Left cardiac atrium (tissue), 4 donors: ENCODE results near the gene OPCML. TPM values are rescaled to one million over a fixed set of nuclear protein-coding genes. Genes with fewer than 3 reads are reported as not detected.
A peak's percentile ranks its signal among the peaks of the same experiment; 100 is the strongest.

ENCODE experiments used
- ATAC-seq, 2 donors: fragments of 200-7000 bp; cut with Tn5 transposase; one replicate each; pipeline ENCODE4 v1.9.1; 2020; ENCODE audit warnings: mild to moderate bottlenecking in 2 of 2, moderate library complexity in 2 of 2
- DNase-seq: peaks from one replicate; pipeline ENCODE4 v3.0.0-alpha.2; 2020
- intact Hi-C, 2 donors: fragments of 100-400 bp; cut with DNase I; formaldehyde crosslinking; loops; one replicate each; pipeline versions ENCODE4 v1.14.1 to v1.15.1; 2022 to 2023
- total RNA-seq, 2 donors: library from RNA; stranded (reverse); fragmentation: NEBNext Ultra II Directional; extraction: Animal tissue kit (Norgen Biotek cat#: 25700); gene quantifications; one replicate each; pipeline ENCODE4 v1.2.1, GENCODE V29; 2021
- donor health status: DM: no; HTN: yes; CAD: no.
- donor health status: DM: no; HTN: yes; CAD: no; lungs with severe emphysema.
- donor health status: DM: yes; HTN: yes; CAD: no.
- donor health status: Dilated cardiomyopathy.

The OPCML gene
- total RNA-seq, 2 donors from 2014 or later = 0.76 TPM; not detected in 1

- ATAC-seq (no peak), DNase-seq (no peak)
- intact Hi-C loops = no loop called here
Measured at GRCh38 chr11:132670921-132671675, 861.2 kb downstream of the OPCML start.

- ATAC-seq (no peak), DNase-seq (no peak)
- intact Hi-C loops = no loop called here
Measured at GRCh38 chr11:132669949-132670348, 862.4 kb downstream of the OPCML start.

- DNase-seq (no peak), ATAC-seq (no peak)
- intact Hi-C loops = no loop called here
Measured at GRCh38 chr11:132665205-132665604, 867.1 kb downstream of the OPCML start.

GRCh38 chr11:132658696-132659095 is 873.6 kb downstream of the OPCML start:
- intact Hi-C loops = no loop called here
- ATAC-seq (no peak), DNase-seq (no peak)

- intact Hi-C loops = no loop called here
- DNase-seq (no peak), ATAC-seq (no peak)
Measured at GRCh38 chr11:132658004-132658403, 874.3 kb downstream of the OPCML start.

GRCh38 chr11:132655187-132655855 is 877.0 kb downstream of the OPCML start:
- DNase-seq (no peak), ATAC-seq (no peak)
- intact Hi-C loops = no loop called here

- intact Hi-C loops = no loop called here
- ATAC-seq (no peak), DNase-seq (no peak)
Measured at GRCh38 chr11:132653237-132653636, 879.1 kb downstream of the OPCML start.

GRCh38 chr11:132650969-132651720 is 881.2 kb downstream of the OPCML start:
- ATAC-seq = no peak
- DNase-seq = no peak
- intact Hi-C loops = no loop called here

GRCh38 chr11:132649277-132649676 is 883.0 kb downstream of the OPCML start:
- intact Hi-C loops = no loop called here

GRCh38 chr11:132648851-132649250 is 883.5 kb downstream of the OPCML start:
- DNase-seq (no peak), ATAC-seq (no peak)
- intact Hi-C loops = no loop called here

More at GRCh38 chr11:132649277-132649676, 883.0 kb downstream of the OPCML start:
- DNase-seq (no peak), ATAC-seq (no peak)

- no peak for ATAC-seq
- intact Hi-C loops = no loop called here
Measured at GRCh38 chr11:132646890-132647289, 885.4 kb downstream of the OPCML start.

GRCh38 chr11:132644520-132645239 is 887.6 kb downstream of the OPCML start:
- no peak for DNase-seq
- intact Hi-C loops = no loop called here
- ATAC-seq = no peak

More at GRCh38 chr11:132646890-132647289, 885.4 kb downstream of the OPCML start:
- DNase-seq = no peak

GRCh38 chr11:132643239-132643638 is 889.1 kb downstream of the OPCML start:
- no peak for DNase-seq
- no peak for ATAC-seq
- intact Hi-C loops = no loop called here

GRCh38 chr11:132640952-132641351 is 891.3 kb downstream of the OPCML start:
- ATAC-seq = no peak
- DNase-seq = no peak
- intact Hi-C loops = no loop called here

- intact Hi-C loops = no loop called here
- DNase-seq = no peak
- ATAC-seq = no peak
Measured at GRCh38 chr11:132639986-132640385, 892.3 kb downstream of the OPCML start.

GRCh38 chr11:132639403-132639802 is 892.9 kb downstream of the OPCML start:
- ATAC-seq (no peak), DNase-seq (no peak)
- intact Hi-C loops = no loop called here

GRCh38 chr11:132638423-132638822 is 893.9 kb downstream of the OPCML start:
- ATAC-seq = no peak
- no peak for DNase-seq
- intact Hi-C loops = no loop called here

- ATAC-seq (no peak), DNase-seq (no peak)
- intact Hi-C loops = no loop called here
Measured at GRCh38 chr11:132636523-132636922, 895.8 kb downstream of the OPCML start.

GRCh38 chr11:132632641-132633124 is 899.6 kb downstream of the OPCML start:
- ATAC-seq = peak in 1 of 2 donors; percentile 96
- intact Hi-C loops = no loop called here
- no peak for DNase-seq
